Activated CD4-positive, alpha-beta T cell treated with anti-CD3 and anti-CD28 coated beads, Interleukin-2, Interleukin-4, amounts not matched to agents 100 ng/mL and 50 ng/mL, durations not matched to agents 16 hours and 8 hours (primary cell): Measurements from ENCODE around the gene OSBPL1A.
A peak's percentile ranks its signal among the peaks of the same experiment; 100 is the strongest.
"Not testable (repeated sequence)": the region's sequence is repeated elsewhere in the genome, so short reads cannot be mapped to it uniquely, and the experiment has no call there.

Experiments used
- DNase-seq: peaks from one replicate; pipeline ENCODE4 v3.0.0-alpha.2; 2020; ENCODE audit warnings: low spot score

The OSBPL1A gene

GRCh38 chr18:24397131-24397693 is 412 bp downstream of the OSBPL1A start:
- peak; percentile 37 for DNase-seq

DNA sequence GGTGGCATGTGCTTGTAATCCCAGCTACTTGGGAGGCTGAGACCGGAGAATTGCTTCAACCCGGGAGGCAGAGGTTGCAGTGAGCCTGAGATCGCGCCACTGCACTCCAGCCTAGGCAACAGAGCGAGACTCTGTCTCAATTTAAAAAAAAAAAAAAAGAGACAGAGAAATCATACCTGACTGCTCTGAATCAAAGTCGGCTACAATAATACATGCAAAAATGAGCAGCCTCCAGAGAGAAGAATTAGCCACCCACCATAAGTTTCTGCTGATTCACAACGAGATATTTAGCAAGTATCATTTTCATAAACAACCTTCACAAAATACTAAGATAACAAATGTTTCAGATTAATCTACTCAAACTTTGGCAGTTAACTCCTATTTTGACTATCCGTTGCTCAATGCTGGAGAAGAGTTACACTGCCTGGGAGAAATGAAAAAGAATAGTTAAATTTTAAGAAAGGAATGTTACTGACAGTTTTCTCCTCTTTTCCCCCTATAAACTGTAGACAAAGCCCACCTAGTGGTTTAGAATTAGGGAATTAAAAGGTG is 1.5 kb downstream of the OSBPL1A start:
- DNase-seq, result peak; percentile 34

- no peak for DNase-seq
Measured at GRCh38 chr18:24395049-24395795, 2.4 kb downstream of the OSBPL1A start.

- no peak for DNase-seq
Measured at GRCh38 chr18:24388957-24389356, 8.7 kb downstream of the OSBPL1A start.

GRCh38 chr18:24386681-24387080 is 10.9 kb downstream of the OSBPL1A start:
- no peak for DNase-seq

GRCh38 chr18:24381126-24381525 is 16.5 kb downstream of the OSBPL1A start:
- DNase-seq, result no peak

GRCh38 chr18:24380163-24380747 is 17.4 kb downstream of the OSBPL1A start:
- DNase-seq, result no peak

GRCh38 chr18:24378598-24378997 is 19.0 kb downstream of the OSBPL1A start:
- no peak for DNase-seq

- not testable (repeated sequence) for DNase-seq
Measured at GRCh38 chr18:24376531-24376930, 21.1 kb downstream of the OSBPL1A start.

GRCh38 chr18:24373328-24373727 is 24.3 kb downstream of the OSBPL1A start:
- no peak for DNase-seq

GRCh38 chr18:24372279-24372872 is 25.2 kb downstream of the OSBPL1A start:
- DNase-seq, result no peak

- DNase-seq, result no peak
Measured at GRCh38 chr18:24370120-24370519, 27.5 kb downstream of the OSBPL1A start.

DNA sequence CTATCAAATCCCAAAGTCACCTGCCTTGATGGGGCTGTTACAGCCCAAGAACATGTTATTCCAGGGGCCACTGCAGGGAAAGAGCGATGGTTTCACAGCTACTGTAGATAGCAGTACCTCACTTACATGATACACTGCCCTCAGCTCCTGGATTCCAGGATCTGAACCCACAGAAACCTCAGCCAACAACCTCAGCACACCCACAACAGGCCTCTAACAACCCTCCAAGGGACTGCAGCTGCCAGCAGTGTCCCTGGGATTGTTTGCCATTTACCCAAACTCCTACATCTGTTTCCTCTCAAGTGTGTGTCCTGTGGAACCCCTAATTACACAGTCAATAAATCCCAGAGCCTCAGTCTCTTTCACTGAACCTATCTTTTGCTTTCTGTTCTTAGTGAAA is 28.2 kb downstream of the OSBPL1A start:
- peak; percentile 27 for DNase-seq

- DNase-seq, result peak; percentile 76
Measured at GRCh38 chr18:24368749-24369148, 28.9 kb downstream of the OSBPL1A start.

DNA sequence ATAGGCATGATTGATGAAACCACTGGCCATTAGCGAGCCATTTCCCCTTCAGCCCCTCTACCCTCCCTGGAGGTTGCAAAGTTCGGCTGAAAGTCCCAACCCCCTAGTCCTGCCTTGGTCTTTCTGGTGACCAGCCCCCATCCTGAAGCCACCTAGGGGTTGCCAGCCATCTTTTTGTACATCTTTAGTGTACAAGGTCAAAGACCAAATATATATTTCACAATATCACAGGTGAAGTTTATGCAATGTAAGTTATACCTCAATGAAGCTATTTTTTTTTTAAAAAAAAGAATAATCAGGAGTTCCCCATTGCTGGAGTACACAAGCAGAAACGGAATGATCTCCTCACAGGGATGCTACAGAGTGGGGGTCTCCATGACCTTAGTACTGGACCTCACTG is 31.3 kb downstream of the OSBPL1A start:
- no peak for DNase-seq

GRCh38 chr18:24364177-24364576 is 33.4 kb downstream of the OSBPL1A start:
- DNase-seq, result no peak

- no peak for DNase-seq
Measured at GRCh38 chr18:24362757-24363156, 34.9 kb downstream of the OSBPL1A start.

GRCh38 chr18:24359787-24360530 is 37.7 kb downstream of the OSBPL1A start:
- DNase-seq, result peak; percentile 76

DNA sequence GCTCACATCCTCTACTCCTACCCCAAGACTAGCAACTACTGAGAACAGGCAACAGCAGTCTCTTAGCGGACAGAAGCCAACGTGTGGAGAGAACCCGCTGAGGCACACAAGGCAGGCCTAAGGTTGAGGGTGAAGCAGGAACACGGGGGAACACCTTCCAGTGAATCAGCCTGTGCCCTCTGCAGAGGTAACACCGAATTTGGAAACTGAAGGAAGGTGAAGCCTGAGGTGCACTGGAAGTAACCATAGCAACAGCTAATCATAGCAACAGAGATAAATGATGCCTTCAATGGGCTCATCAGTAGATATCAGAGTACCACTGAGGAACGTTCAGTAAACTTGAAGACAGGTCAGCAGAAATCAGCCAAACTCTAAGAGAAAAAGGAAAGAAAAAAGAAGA is 43.3 kb downstream of the OSBPL1A start:
- no peak for DNase-seq

DNA sequence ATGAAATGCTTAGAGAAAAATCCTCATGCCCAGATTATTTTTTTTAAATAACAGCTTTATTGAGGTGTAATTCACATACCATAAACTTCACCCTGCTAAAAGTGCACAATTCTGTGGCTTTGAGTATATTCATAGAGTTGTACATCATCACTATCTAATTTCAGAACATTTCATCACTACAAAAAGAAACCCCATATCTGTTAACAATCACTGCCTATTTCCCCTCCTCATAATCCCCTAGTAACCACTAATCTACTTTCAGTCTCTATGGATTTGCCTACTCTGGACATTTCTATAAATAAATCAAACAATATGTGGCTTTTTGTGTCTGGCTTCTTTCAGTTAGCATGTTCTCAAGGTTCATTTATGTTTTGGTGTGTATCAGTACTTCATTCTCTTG is 51.4 kb downstream of the OSBPL1A start:
- DNase-seq, result no peak

DNA sequence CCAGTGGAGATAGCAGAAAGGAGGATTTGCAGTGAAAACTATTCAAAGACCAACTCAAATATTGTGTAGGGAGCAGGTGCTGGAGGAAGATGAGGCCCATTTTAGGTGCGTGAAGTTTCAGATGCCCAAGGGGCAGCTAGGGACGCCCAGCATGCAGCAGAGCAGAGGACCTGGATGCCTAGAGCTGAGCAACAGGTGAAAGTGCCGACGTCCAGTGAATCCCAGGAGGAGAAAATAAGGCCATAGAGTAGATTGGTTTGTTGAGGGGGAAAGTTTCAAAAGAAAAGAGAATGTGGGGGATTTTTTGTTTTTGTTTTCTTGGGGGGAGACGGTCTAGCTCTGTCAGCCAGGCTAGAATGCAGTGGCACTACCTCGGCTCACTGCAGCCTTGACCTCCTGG is 53.1 kb downstream of the OSBPL1A start:
- no peak for DNase-seq

GRCh38 chr18:24342347-24342746 is 55.3 kb downstream of the OSBPL1A start:
- DNase-seq, result no peak
